Heart left ventricle (tissue), 16 donors: ENCODE data around the gene LILRA6. TPM values are rescaled to one million over a fixed set of nuclear protein-coding genes. Genes with fewer than 3 reads are reported as not detected.

Experiments used
- ATAC-seq, 4 donors: fragments of 200-7000 bp; cut with Tn5 transposase; one replicate each; pipeline ENCODE4 v1.9.1; 2020 to 2022; ENCODE audit warnings: moderate library complexity in 4 of 4, mild to moderate bottlenecking in 3 of 4, moderate number of reproducible peaks in 1 of 4
- DNase-seq, 5 donors: peaks; one replicate each; pipeline ENCODE4 v3.0.0-alpha.2; 2020
- H3K27ac ChIP-seq, 12 donors: fragments of 200-600 bp; sonication (generic) in 4 of 12; one replicate each; pipeline versions ENCODE4 v1.5.0 to v1.8.0; 2016 to 2022; ENCODE audit warnings: mild to moderate bottlenecking in 2 of 12
- H3K27me3 ChIP-seq, 9 donors: fragments of 200-600 bp; sonication (generic) in 2 of 9; one replicate each; pipeline versions ENCODE4 v1.5.1 to v1.8.0; 2016 to 2022; ENCODE audit warnings: mild to moderate bottlenecking in 3 of 9
- H3K36me3 ChIP-seq, 9 donors: fragments of 200-600 bp; sonication (generic) in 2 of 9; one replicate each; pipeline versions ENCODE4 v1.5.0 to v1.8.0; 2018 to 2022; ENCODE audit warnings: mild to moderate bottlenecking in 2 of 9
- H3K4me1 ChIP-seq, 12 donors: fragments of 200-600 bp; sonication (generic) in 4 of 12; one replicate each; pipeline versions ENCODE4 v1.5.0 to v1.8.0; 2016 to 2022; ENCODE audit warnings: mild to moderate bottlenecking in 3 of 12
- H3K4me3 ChIP-seq, 12 donors: fragments of 200-600 bp; sonication (generic) in 4 of 12; one replicate each; pipeline versions ENCODE4 v1.5.0 to v1.8.0; 2017 to 2022; ENCODE audit warnings: mild to moderate bottlenecking in 9 of 12, moderate library complexity in 4 of 12
- H3K9me3 ChIP-seq, 12 donors: fragments of 200-600 bp; sonication (generic) in 4 of 12; one replicate each; pipeline versions ENCODE4 v1.5.0 to v1.8.0; 2016 to 2022; ENCODE audit warnings: mild to moderate bottlenecking in 1 of 12
- CTCF ChIP-seq, 12 donors: fragments of 200-600 bp; sonication (generic) in 4 of 12; IDR thresholded peaks; one replicate each; pipeline versions ENCODE4 v1.5.0 to v1.8.0; 2018 to 2022; ENCODE audit warnings: antibody characterized with exemption in 12 of 12, mild to moderate bottlenecking in 5 of 12
- POLR2A ChIP-seq, 2 donors: fragments of 450-650 bp; IDR thresholded peaks; one replicate each; pipeline ENCODE4 v1.6.1; 2017; ENCODE audit warnings: antibody characterized with exemption in 2 of 2, mild to moderate bottlenecking in 2 of 2, moderate library complexity in 2 of 2
- WGBS, 4 donors: extraction: QIAGEN DNeasy Blood & Tissue Kit in 2 of 4; methylation state at CpG; one replicate each; pipeline versions ENCODE4 v1.1.5 to v1.1.7; 2013 to 2018; 5-methylcytosine and 5-hydroxymethylcytosine counted together
- intact Hi-C, 10 donors: fragments of 100-400 bp; cut with DNase I; formaldehyde crosslinking; loops; one replicate each; pipeline versions ENCODE4 v1.11.1 to v1.14.2; 2022
- polyA plus RNA-seq, 2 donors: library from polyadenylated mRNA; stranded (reverse); fragments of 200-250 nt; gene quantifications; one replicate each; pipeline ENCODE4 v1.2.3, GENCODE V29; 2013
- total RNA-seq, 9 donors: library from RNA; depleted of rRNA in 2 of 9; stranded (reverse); fragments of >200 nt in 2 of 9; fragmentation: NEBNext Ultra II Directional in 3 of 9; extraction: Animal tissue kit (Norgen Biotek cat#: 25700) in 3 of 9; gene quantifications; one replicate each; pipeline versions ENCODE4 v1.1.0 to v1.2.4, GENCODE V29; 2016 to 2023
- donor health status: ischemic (EF 13 %, LVEDD 7.1; RV severe dilation, severe dysfunction).
- donor health status: healthy with polysubstance abuse.
- donor health status: DM: no; HTN: yes; CAD: no.
- donor health status: DM: no; HTN: no; CAD: no.
- donor health status: ischemic (EF 25% LVEDD 6.9; RV normal size, moderate dysfunction).
- donor health status: ischemic (EF 25% LVEDD 5.7; RV mildly dilated, moderate dysfunction).
- donor health status: healthy.
- donor health status: DM: yes; HTN: yes; CAD: no.
- donor health status: ischemic (EF 35%, LVEDD 5.7; RV mildly dilated, moderate dysfunction).
- donor health status: nonischemic (EF 11% LVEDD 7.7; RV severe dilation, severe dysfunction).
- donor health status: DM: yes; HTN: yes; CAD: no.
- donor health status: PGD.
- donor health status: ischemic (EF 29% LVEDD 5.4; RV normal size, mild dysfunction).
- donor health status: nonischemic (EF 23%, LVEDD 6.1; RV moderate dilation, normal function).

The LILRA6 gene
- total and polyA plus RNA-seq, 11 donors: 0.44 to 20.9 (median 1.3) TPM

- TF ChIP-seq POLR2A (IDR thresholded peaks at IDR 0.05): no peak
- TF ChIP-seq CTCF (IDR thresholded peaks at IDR 0.05): peak; percentile 51 to 77 (median 69)
- peak in 2 of 4 donors; percentile 55 to 57 for ATAC-seq
Measured at GRCh38 chr19:54266133-54266532, 23.5 kb upstream of the LILRA6 start.

GRCh38 chr19:54262470-54262869, 19.9 kb upstream of the LILRA6 start:
- intact Hi-C loops: no loop called here

More at GRCh38 chr19:54266133-54266532, 23.5 kb upstream of the LILRA6 start:
- intact Hi-C loops: no loop called here
- Histone ChIP-seq H3K27me3 (no peaks in the 10 kb centered on the region), H3K4me1 (no peaks in the 10 kb centered on the region), H3K4me3 (no peak overlapping the region), H3K9me3 (no peaks in the 10 kb centered on the region), H3K36me3 (no peaks in the 10 kb centered on the region), H3K27ac (no peak overlapping the region)
- 3 to 6% (median 4%) methylated on average over 5 to 6 of the region's 6 CpGs for WGBS, 4 donors
- peak in 4 of 5 donors; percentile 48 to 76 (median 65) for DNase-seq

GRCh38 chr19:54262066-54262465, 19.5 kb upstream of the LILRA6 start:
- TF ChIP-seq POLR2A (IDR thresholded peaks at IDR 0.05): no peak
- TF ChIP-seq CTCF (IDR thresholded peaks at IDR 0.05): no peak
- peaks cover 0 to 9% (median 0%) of the 10 kb centered on the region in 9 donors for H3K27me3 ChIP-seq
- no peak for DNase-seq

More at GRCh38 chr19:54262470-54262869, 19.9 kb upstream of the LILRA6 start:
- TF ChIP-seq POLR2A (IDR thresholded peaks at IDR 0.05) (no peak), CTCF (IDR thresholded peaks at IDR 0.05) (no peak)
- Histone ChIP-seq H3K4me3 (no peak overlapping the region), H3K27me3 (peaks cover 0 to 4% (median 0%) of the 10 kb centered on the region in 9 donors), H3K4me1 (peaks cover 0 to 2% (median 0%) of the 10 kb centered on the region in 12 donors), H3K36me3 (no peaks in the 10 kb centered on the region), H3K27ac (no peak overlapping the region), H3K9me3 (no peaks in the 10 kb centered on the region)
- ATAC-seq: no peak
- 75 to 89% (median 82%) methylated on average over 2 of the region's 2 CpGs for WGBS, 4 donors
- DNase-seq: no peak

GRCh38 chr19:54257116-54257480, 14.5 kb upstream of the LILRA6 start, which contains the start of gene LILRB5:
LILRB5 (minus strand) TSS chr19:54257273; CDS start chr19:54257193, 80 bp downstream.
- 59 to 77% (median 68%) methylated on average over 8 to 9 of the region's 9 CpGs for WGBS, 4 donors
- intact Hi-C loops: no loop called here
- peak within 1 kb of the TSS in 3 of 12 donors; percentile 19 to 64 (median 25) for H3K27ac ChIP-seq
- H3K4me1 ChIP-seq: peaks cover 0 to 5% (median 0%) of the 10 kb centered on the region in 12 donors
- DNase-seq (peak in 1 of 5 donors; percentile 54), ATAC-seq (peak in 3 of 4 donors; percentile 64 to 77 (median 72))
- no peaks in the 10 kb centered on the region for H3K9me3 ChIP-seq
- peaks cover 0 to 9% (median 0%) of the 10 kb centered on the region in 9 donors for H3K36me3 ChIP-seq
- peaks cover 0 to 47% (median 13%) of the 10 kb centered on the region in 9 donors for H3K27me3 ChIP-seq
- H3K4me3 ChIP-seq: peak within 1 kb of the TSS in 9 of 12 donors; percentile 8 to 53 (median 28)
- TF ChIP-seq POLR2A (IDR thresholded peaks at IDR 0.05): no peak
- TF ChIP-seq CTCF (IDR thresholded peaks at IDR 0.05): no peak

More at GRCh38 chr19:54262066-54262465, 19.5 kb upstream of the LILRA6 start:
- no peak for ATAC-seq
- Histone ChIP-seq H3K4me3 (no peak overlapping the region), H3K27ac (no peak overlapping the region), H3K36me3 (no peaks in the 10 kb centered on the region), H3K9me3 (no peaks in the 10 kb centered on the region), H3K4me1 (peaks cover 0 to 5% (median 0%) of the 10 kb centered on the region in 12 donors)
- WGBS, 4 donors: 65 to 80% (median 73%) methylated on average over 11 of the region's 11 CpGs
- intact Hi-C loops: no loop called here
